ENCODE measurements around the gene ZNF429. TPM values are rescaled to one million over a fixed set of nuclear protein-coding genes. Genes with fewer than 3 reads are reported as not detected.
"Not testable (repeated sequence)": the region's sequence is repeated elsewhere in the genome, so short reads cannot be mapped to it uniquely, and the experiment has no call there.

ZNF429 gene
- total RNA-seq, 1 donor from 2014 or later: 21.1 TPM

DNA sequence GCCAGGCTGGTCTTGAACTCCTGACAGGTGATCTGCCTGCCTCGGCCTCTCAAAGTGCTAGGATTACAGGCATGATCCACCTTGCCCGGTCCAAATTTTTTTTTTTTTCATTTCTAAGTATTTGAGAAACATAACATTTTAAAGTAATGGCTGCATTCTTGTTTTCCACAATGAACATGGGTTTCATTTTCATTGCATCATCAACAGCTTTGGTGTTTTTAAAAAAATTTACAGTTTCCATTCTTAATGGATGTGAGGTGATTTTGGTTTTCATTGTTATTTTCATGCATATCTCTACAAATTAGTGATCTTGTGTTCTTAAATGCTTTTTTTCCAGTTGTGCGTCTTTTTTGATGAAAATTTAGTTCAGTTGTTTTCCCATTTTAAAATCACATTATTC, 27.5 kb downstream of the ZNF429 start:
- Mint-ChIP-seq H3K4me1 (no peaks in the 10 kb centered on the region), H3K36me3 (peaks cover 80% of the 10 kb centered on the region), H3K4me3 (no peak overlapping the region), H3K9me3 (peaks cover 53% of the 10 kb centered on the region), H3K27ac (no peak overlapping the region), H3K27me3 (ENCODE audit: low read depth) (no peaks in the 10 kb centered on the region)
- TF ChIP-seq, protein P1, sequence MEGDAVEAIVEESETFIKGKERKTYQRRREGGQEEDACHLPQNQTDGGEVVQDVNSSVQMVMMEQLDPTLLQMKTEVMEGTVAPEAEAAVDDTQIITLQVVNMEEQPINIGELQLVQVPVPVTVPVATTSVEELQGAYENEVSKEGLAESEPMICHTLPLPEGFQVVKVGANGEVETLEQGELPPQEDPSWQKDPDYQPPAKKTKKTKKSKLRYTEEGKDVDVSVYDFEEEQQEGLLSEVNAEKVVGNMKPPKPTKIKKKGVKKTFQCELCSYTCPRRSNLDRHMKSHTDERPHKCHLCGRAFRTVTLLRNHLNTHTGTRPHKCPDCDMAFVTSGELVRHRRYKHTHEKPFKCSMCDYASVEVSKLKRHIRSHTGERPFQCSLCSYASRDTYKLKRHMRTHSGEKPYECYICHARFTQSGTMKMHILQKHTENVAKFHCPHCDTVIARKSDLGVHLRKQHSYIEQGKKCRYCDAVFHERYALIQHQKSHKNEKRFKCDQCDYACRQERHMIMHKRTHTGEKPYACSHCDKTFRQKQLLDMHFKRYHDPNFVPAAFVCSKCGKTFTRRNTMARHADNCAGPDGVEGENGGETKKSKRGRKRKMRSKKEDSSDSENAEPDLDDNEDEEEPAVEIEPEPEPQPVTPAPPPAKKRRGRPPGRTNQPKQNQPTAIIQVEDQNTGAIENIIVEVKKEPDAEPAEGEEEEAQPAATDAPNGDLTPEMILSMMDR (IDR thresholded peaks at IDR 0.05; ENCODE audit: unreplicated experiment): no peak
- DNase-seq (ENCODE audit: low spot score in 2 of 2, unreplicated experiment in 2 of 2): no peak

DNA sequence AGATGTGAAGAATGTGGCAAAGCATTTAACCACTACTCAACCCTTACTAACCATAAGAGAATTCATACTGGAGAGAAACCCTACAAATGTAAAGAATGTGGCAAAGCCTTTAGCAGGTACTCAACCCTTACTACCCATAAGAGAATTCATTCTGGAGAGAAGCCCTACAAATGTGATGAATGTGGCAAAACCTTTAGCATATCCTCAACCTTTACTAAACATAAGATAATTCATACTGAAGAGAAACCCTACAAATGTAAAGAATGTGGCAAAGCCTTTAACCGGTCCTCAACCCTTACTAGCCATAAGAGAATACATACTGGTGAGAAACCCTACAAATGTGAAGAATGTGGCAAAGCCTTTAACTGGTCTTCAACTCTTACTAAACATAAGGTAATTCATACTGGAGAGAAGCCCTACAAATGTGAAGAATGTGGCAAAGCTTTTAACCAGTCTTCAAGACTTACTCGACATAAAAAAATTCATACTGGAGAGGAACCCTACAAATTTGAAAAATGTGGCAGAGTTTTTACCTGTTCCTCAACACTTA, 31.4 kb downstream of the ZNF429 start:
- not testable (repeated sequence) for H3K4me1 Mint-ChIP-seq
- Mint-ChIP-seq H3K9me3 (peaks cover 53% of the 10 kb centered on the region), H3K36me3 (peaks cover 65% of the 10 kb centered on the region)

DNA sequence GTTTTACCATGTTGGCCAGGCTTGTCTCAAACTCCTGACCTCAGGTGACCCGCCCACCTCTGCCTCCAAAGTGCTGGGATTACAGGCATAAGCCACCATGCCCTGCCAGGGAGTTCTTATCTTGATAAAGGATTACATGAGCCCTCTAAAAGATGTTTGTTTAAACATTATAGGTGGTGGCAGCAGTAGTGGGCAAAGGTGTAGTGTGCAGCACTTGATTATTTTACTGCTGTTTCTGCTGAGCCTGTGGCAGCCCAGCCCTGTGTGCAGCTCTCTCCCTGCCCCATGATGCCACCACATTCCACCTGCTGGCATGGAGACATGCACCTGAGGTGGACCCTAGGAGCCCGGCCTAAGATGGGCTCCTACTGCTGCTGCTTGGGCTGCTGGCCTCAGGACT, 54.0 kb downstream of the ZNF429 start:
- peaks cover 24% of the 10 kb centered on the region for H3K9me3 Mint-ChIP-seq
- H3K27me3 Mint-ChIP-seq (ENCODE audit: low read depth): no peaks in the 10 kb centered on the region
- TF ChIP-seq, protein P1 (IDR thresholded peaks at IDR 0.05; ENCODE audit: unreplicated experiment): no peak
- no peak for DNase-seq (ENCODE audit: low spot score in 2 of 2, unreplicated experiment in 2 of 2)
- no peaks in the 10 kb centered on the region for H3K4me1 Mint-ChIP-seq
- no peak overlapping the region for H3K4me3 Mint-ChIP-seq
- no peak overlapping the region for H3K27ac Mint-ChIP-seq
- peaks cover 9% of the 10 kb centered on the region for H3K36me3 Mint-ChIP-seq

More for the DNA sequence above, 31.4 kb downstream of the ZNF429 start:
- DNase-seq (ENCODE audit: low spot score in 2 of 2, unreplicated experiment in 2 of 2); H3K27ac Mint-ChIP-seq; H3K27me3 Mint-ChIP-seq (ENCODE audit: low read depth); H3K4me3 Mint-ChIP-seq: not testable (repeated sequence)

DNA sequence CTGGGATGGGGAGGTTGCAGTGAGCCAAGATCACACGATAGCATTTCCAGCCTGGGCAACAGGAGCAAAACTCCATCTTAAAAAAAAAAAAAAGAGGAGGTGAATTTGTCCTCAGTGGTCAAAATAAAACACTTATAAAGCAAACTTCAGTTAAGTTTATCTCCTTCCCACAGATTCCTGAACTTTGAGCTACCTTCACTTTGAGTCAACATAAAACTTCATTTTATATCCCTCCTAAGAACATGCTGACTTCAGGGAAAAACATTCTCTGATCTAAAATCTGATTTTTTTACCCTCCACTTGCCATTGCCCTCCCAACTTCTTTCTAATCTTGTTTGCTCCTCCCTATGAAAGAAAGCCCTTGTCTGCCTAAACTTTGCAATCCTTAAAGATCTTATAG, 59.0 kb downstream of the ZNF429 start:
- no peaks in the 10 kb centered on the region for H3K36me3 Mint-ChIP-seq
- H3K4me1 Mint-ChIP-seq: no peaks in the 10 kb centered on the region
- H3K4me3 Mint-ChIP-seq: no peak overlapping the region
- H3K27me3 Mint-ChIP-seq (ENCODE audit: low read depth): no peaks in the 10 kb centered on the region
- no peak for DNase-seq (ENCODE audit: low spot score in 2 of 2, unreplicated experiment in 2 of 2)
- H3K27ac Mint-ChIP-seq: no peak overlapping the region
- TF ChIP-seq, protein P1 (IDR thresholded peaks at IDR 0.05; ENCODE audit: unreplicated experiment): no peak
- peaks cover 39% of the 10 kb centered on the region for H3K9me3 Mint-ChIP-seq

DNA sequence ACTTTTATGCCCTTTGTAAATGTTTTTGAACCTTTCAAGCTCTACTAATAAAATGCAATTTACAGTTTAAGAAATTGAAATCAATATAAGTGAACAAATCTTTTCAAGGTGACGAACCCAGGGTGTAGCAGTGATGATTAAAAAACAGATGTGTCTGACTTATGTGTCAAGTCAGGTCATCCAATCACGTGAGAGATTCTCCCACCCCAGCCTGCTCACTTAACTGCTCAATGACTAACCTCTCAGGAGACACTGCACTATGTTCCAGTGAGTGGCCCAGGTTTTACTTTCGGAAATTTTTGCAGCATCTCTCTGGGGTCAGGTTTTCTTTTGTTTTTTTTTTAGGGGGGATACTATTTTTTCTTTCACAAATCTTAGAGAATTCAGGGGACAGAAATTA, 60.7 kb downstream of the ZNF429 start:
- H3K27me3 Mint-ChIP-seq (ENCODE audit: low read depth): no peaks in the 10 kb centered on the region
- no peaks in the 10 kb centered on the region for H3K4me1 Mint-ChIP-seq
- TF ChIP-seq, protein P1 (IDR thresholded peaks at IDR 0.05; ENCODE audit: unreplicated experiment): no peak
- H3K36me3 Mint-ChIP-seq: peaks cover 8% of the 10 kb centered on the region
- peaks cover 44% of the 10 kb centered on the region for H3K9me3 Mint-ChIP-seq
- DNase-seq (ENCODE audit: low spot score in 2 of 2, unreplicated experiment in 2 of 2): no peak
- H3K4me3 Mint-ChIP-seq: no peak overlapping the region
- H3K27ac Mint-ChIP-seq: no peak overlapping the region

DNA sequence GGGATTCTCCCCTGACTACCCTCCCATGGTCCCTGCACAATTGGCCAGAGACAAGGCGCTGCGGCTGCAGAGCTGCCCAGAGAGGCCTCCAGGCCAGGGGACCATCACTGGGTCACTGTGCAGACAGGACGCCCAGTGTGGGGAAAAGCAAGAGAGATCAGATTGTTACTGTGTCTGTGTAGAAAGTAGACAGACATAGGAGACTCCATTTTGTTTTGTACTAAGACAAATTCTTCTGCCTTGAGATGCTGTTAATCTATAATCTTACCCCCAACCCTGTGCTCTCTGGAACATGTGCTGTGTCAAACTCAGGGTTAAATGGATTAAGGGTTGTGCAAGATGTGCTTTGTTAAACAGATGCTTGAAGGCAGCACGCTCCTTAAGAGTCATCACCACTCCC, 62.4 kb downstream of the ZNF429 start:
- not testable (repeated sequence) for DNase-seq (ENCODE audit: low spot score in 2 of 2, unreplicated experiment in 2 of 2); H3K27me3 Mint-ChIP-seq (ENCODE audit: low read depth); H3K4me3 Mint-ChIP-seq; H3K27ac Mint-ChIP-seq; H3K4me1 Mint-ChIP-seq
- H3K9me3 Mint-ChIP-seq: peaks cover 53% of the 10 kb centered on the region
- peaks cover 11% of the 10 kb centered on the region for H3K36me3 Mint-ChIP-seq
